GM20000 (cell line): ENCODE data around the gene PARD6B.
"Not testable (repeated sequence)": the region's sequence is repeated elsewhere in the genome, so short reads cannot be mapped to it uniquely, and the experiment has no call there.

Experiments used
- DNase-seq: peaks from one replicate; pipeline ENCODE4 v3.0.0; 2012; ENCODE audit warnings: low spot score
- TF ChIP-seq, protein P1 (sequence below): IDR thresholded peaks from 2 replicates; pipeline ENCODE4 v1.5.1; 2012; ENCODE audit warnings: mild to moderate bottlenecking, control low read depth; ENCODE audit errors: extremely low read depth, missing control alignments

Gene PARD6B

DNA sequence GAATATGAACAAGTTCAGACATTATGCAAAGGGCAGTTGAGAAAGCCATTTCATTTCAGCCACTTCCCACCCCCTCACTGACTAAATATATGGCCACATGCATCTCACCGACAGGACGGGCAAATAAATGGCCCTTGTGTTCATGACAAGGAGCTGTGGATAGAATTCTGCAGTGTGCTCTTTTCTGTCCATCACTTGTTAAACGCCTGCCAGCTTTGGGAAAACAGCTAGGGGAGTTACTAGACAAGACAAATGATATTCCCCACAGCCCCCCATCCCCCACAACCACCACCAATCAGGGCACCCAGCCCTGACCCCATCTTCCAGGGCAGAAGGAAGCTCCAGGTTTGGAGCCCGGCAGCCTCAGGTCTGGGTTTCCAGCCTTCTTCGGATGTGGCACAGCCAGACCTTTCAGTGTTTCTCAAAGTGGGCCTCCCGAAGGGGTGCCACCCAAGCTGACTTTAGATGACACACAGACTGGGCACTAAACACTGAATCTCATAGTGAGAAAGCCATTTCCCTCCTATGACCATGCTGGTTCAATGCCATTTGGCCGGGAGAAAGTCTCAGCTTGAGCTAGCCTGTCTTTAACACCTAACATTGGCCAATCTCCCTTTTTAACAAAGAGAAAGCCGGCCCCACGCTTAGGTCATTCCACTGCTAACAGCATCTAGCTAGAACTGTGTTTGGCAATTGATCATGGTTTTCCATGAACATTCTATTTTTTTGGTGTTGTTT, 36.1 kb upstream of the PARD6B start:
- no peak for DNase-seq
- TF ChIP-seq, protein P1, sequence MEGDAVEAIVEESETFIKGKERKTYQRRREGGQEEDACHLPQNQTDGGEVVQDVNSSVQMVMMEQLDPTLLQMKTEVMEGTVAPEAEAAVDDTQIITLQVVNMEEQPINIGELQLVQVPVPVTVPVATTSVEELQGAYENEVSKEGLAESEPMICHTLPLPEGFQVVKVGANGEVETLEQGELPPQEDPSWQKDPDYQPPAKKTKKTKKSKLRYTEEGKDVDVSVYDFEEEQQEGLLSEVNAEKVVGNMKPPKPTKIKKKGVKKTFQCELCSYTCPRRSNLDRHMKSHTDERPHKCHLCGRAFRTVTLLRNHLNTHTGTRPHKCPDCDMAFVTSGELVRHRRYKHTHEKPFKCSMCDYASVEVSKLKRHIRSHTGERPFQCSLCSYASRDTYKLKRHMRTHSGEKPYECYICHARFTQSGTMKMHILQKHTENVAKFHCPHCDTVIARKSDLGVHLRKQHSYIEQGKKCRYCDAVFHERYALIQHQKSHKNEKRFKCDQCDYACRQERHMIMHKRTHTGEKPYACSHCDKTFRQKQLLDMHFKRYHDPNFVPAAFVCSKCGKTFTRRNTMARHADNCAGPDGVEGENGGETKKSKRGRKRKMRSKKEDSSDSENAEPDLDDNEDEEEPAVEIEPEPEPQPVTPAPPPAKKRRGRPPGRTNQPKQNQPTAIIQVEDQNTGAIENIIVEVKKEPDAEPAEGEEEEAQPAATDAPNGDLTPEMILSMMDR: no peak

DNA sequence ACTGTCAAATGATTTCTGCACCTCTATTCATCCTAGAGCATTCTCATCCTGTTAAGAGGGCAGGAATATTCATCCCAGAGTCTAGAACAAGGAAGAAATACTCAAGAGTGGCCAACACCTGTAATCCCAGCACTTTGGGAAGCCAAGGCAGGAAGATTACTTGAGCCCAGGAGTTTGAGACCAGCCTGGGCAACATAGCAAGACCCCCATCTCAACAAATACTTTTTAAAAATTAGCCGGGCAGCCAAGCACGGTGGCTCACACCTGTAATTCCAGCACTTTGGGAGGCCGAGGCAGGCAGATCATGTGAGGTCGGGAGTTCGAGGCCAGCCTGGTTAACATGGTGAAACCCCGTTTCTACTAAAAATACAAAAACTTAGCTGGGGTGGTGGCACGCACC, 33.1 kb upstream of the PARD6B start:
- DNase-seq: not testable (repeated sequence)

DNA sequence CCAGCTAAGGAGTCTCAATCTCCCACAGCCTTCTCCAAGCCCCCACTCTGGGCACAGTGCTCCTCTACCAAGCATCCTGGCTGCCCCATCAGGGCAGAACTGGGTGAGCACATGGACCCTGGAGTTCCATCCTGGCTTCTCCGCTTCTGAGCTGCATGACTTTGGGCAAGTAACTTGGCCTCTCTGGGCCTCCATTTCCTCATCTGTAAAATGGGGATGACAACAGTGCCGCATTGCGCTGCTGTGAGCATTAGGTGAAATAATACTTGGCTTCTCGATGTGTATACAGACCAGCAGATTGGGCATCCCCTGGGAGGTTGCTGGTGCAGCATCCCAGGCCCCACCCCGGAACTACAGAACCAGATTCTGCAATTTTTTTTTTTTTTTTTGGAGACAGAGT, 31.7 kb upstream of the PARD6B start:
- TF ChIP-seq, protein P1: no peak
- no peak for DNase-seq

DNA sequence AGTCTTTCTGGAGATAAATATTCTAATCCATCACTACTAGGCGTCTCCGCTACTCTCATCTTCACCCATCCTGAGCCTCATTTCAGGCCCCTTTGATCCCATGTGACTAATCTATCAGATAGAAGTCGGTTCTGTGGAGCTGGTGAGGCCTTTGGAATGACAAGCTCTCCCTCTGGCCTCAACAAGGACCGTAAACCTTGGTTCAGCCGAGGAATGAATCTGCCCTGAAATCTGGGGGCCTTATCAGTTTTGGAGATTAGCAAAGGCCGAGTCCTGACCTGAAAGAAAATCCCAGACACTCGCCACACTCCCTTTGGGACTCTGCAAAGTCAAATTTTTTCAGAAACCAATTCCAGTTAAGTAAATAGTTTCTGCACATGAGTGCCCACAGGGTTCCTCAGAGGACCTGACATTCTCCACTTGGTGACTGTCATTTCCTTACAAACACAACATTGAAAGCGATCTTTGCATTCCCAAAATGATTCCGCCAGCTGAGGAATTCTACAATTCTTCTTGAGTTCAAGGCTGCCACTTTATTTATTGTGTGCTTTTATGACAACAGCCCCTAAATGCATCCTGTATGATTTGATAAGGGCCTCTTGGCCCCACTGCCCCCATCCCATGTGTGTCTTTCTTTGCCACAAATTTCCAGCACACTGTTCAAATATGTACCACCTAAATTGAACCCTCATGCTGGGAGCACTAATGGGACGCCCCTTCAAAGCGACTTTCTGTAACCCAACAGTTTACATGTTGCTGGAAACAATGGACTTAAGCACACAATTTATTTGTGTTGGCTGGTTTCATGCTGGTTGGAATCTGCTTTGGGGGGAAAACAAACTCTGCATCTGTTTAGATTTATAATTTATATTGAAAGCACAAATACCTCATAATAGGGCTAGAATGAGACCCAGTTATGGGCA, 30.1 kb upstream of the PARD6B start:
- no peak for DNase-seq
- TF ChIP-seq, protein P1: no peak

DNA sequence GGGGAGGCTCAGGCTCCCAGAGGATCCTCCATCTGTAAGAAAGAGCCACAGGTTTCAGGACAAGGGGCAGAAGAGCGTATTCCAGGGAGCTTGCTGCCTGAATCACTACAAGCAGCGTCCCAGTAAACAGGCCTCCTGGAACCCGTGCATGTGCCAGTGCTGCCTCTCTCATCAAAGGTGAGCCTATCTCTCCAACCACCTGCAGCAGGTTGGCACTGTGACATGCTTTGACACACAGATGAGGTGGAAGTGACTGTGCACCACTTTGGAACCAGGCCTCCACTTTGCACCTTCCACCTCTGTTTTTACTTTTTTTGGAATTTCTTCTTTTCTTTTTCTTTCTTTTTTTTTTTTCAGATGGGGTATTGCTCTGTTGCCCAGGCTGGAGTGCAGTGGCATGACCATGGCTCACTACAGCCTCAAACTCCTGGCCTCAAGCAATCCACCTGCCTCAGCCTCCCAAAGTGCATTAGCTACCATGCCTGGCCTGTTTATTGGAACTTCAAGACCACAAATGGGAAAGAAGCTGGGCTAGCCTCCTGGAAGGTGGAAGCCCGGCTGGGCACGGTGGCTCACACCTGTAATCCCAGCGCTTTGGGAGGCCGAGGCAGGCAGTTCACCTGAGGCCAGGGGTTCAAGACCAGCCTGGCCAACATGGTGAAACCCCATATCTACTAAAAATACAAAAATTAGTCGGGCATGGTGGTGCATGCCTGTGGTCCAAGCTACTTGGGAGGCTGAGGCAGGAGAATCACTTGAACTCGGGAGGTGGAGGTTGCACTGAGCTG, 27.5 kb upstream of the PARD6B start:
- not testable (repeated sequence) for DNase-seq

DNA sequence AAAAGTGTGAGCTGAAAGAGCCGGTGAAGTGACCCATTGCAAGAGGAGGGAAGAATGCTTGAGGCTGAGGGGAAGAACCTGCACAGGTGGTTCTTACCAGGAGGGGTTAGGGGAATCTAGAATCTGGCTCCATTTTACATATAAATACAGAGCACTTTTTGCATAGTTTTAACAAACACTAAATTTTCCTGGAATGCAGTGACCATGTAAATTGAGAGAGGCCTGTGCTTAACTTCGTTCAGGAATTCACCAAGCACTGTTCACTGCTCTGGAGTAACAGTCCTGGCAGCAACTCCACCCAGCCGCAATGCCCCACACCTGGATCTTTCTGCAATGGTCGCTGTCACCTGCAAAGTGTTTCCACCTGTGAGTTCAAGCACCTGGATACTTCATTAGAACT, 26.9 kb upstream of the PARD6B start:
- TF ChIP-seq, protein P1: no peak

DNA sequence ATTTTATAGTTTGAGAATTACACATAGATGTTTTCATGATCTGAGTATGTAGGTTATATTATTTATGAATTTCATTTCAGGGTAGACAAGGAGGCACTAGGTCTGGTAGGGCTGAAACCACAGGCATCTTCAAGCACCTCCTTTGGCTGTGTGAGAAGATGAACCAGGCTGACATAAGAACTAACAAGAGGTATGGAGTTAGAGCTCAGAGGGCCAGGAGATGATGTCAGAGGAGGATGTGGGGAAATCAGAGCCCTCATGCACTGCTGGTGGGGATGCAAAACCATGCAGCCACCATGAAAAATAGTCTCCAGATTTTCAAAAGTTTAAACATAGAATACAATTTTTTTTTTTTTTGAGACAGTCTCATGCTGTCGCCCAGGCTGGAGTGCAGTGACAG, 26.4 kb upstream of the PARD6B start:
- TF ChIP-seq, protein P1: no peak
- no peak for DNase-seq

More for the DNA sequence above, 26.9 kb upstream of the PARD6B start:
- DNase-seq: no peak

DNA sequence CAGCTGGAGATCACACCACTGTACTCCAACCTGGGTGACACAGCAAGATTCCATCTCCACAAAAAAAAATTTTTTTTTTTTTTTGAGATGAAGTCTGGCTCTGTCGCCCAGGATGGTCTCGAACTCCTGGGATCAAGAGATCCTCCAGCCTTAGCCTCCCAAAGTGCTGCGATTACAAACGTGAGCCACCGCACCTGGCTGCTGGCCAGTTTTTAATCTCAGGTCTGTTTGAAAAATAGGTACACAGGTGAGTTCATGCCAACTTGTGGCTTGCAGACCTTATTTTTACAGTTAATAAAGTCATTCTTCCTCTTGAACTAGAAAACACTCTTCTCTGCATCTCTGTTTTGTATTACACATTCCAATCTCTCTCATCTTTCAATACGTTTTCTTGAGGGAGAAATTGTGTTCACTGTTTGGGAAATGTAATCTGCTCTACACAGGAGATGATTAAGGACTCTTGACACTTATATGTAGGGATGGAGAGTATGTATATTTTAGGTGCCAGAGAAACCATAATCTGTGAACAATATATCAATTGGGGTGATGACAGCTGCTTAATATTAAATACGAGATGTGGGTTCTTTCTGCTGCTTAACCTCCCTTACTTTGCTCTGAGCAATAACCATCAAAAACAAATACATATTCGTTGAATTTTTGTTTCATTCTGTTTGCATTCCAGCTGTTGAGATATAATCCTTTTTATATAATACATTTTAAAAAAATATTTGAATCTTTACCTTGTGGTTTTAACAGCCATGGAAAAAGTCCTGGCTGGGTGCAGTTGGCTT, 22.3 kb upstream of the PARD6B start:
- no peak for DNase-seq
- TF ChIP-seq, protein P1: no peak
